Cardiac muscle cell (in vitro differentiated cells and primary cell): ENCODE measurements around the gene ROR2. TPM values are rescaled to one million over a fixed set of nuclear protein-coding genes. Genes with fewer than 3 reads are reported as not detected.

Experiments
- DNase-seq, 2 donors: peaks; one replicate each; pipeline versions ENCODE4 v3.0.0 to v3.0.0-alpha.2; 2010 to 2017; ENCODE audit warnings: low read depth in 1 of 2, low spot score in 1 of 2
- H3K27ac ChIP-seq: fragments of 200-600 bp; sonication (generic); 2 replicates; pipeline ENCODE4 v1.5.1; 2016
- H3K27me3 ChIP-seq: fragments of 200-600 bp; sonication (generic); 2 replicates; pipeline ENCODE4 v1.6.0; 2016; ENCODE audit warnings: control low read depth
- H3K36me3 ChIP-seq: fragments of 200-600 bp; sonication (generic); 2 replicates; pipeline ENCODE4 v1.5.1; 2016; ENCODE audit warnings: control low read depth
- H3K4me1 ChIP-seq: fragments of 200-600 bp; sonication (generic); 2 replicates; pipeline ENCODE4 v1.8.1; 2017; ENCODE audit warnings: low read depth, mild to moderate bottlenecking, mixed run types
- H3K4me3 ChIP-seq: fragments of 200-600 bp; sonication (generic); 2 replicates; pipeline ENCODE4 v1.5.1; 2016; ENCODE audit warnings: mild to moderate bottlenecking
- H3K9me3 ChIP-seq: fragments of 200-600 bp; sonication (generic); 2 replicates; pipeline ENCODE4 v1.5.1; 2017; ENCODE audit warnings: low read depth, mild to moderate bottlenecking, control low read depth
- polyA plus RNA-seq: library from polyadenylated mRNA; unstranded; fragments of >200 nt; fragmentation: Nextera tagmentation; extraction: Ambion mirVana; gene quantifications from 2 replicates; pipeline ENCODE4 v1.2.1, GENCODE V29; 2016
- total RNA-seq: library from RNA; depleted of rRNA; stranded (reverse); fragments of >200 nt; gene quantifications from 2 replicates; pipeline ENCODE4 v1.2.3, GENCODE V29; 2016
- TF ChIP-seq, protein P1 (sequence below): IDR thresholded peaks from 2 replicates; pipeline ENCODE4 v1.5.1; 2012; ENCODE audit warnings: low read depth, mild to moderate bottlenecking, low read length

Gene ROR2
- total and polyA plus RNA-seq, 2 experiments from 2014 or later = 21.5 to 38.6 TPM

DNA sequence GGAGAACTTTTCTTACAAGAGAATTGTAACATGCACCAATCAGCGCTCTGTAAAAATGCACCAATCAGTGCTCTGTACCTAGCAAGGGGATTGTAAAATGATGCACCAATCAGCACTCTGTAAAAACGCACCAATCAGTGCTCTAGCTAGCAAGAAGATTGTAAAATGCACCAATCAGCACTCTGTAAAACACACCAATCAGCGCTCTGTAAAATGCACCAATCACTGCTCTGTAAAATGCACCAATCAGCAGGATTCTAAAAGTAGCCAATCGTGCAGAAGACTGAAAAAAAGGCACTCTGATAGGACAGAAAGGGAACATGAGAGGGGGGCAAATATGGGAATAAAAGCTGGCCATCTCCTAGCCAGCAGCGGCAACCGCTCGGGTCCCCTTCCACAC is 233.2 kb downstream of the ROR2 start:
- Histone ChIP-seq H3K4me3 (no peak overlapping the region), H3K9me3 (no peaks in the 10 kb centered on the region), H3K27ac (no peak overlapping the region), H3K4me1 (peaks cover 4% of the 10 kb centered on the region), H3K36me3 (no peaks in the 10 kb centered on the region), H3K27me3 (no peaks in the 10 kb centered on the region)
- no peak for DNase-seq
- TF ChIP-seq, protein P1, sequence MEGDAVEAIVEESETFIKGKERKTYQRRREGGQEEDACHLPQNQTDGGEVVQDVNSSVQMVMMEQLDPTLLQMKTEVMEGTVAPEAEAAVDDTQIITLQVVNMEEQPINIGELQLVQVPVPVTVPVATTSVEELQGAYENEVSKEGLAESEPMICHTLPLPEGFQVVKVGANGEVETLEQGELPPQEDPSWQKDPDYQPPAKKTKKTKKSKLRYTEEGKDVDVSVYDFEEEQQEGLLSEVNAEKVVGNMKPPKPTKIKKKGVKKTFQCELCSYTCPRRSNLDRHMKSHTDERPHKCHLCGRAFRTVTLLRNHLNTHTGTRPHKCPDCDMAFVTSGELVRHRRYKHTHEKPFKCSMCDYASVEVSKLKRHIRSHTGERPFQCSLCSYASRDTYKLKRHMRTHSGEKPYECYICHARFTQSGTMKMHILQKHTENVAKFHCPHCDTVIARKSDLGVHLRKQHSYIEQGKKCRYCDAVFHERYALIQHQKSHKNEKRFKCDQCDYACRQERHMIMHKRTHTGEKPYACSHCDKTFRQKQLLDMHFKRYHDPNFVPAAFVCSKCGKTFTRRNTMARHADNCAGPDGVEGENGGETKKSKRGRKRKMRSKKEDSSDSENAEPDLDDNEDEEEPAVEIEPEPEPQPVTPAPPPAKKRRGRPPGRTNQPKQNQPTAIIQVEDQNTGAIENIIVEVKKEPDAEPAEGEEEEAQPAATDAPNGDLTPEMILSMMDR = no peak

DNA sequence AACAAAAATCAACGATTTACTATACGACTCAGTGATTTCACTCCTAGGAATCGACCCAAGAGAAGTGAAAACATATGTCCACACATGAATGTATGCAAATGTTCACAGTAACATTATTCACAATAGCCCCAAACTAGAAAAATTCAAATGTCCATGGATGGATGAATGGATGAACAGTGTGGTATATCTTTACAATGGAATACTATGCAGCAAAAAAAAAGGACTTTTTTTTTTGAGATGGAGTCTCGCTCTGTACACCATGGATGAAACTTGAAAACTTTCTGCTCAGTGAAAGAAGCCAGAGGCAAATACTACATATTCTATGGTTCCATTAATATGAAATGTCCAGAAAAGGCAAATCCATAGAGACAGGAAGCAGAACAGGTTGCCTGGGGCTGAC is 233.8 kb downstream of the ROR2 start:
- no peak overlapping the region for H3K27ac ChIP-seq
- no peak for DNase-seq
- H3K36me3 ChIP-seq = no peaks in the 10 kb centered on the region
- H3K9me3 ChIP-seq = no peaks in the 10 kb centered on the region
- H3K4me3 ChIP-seq = no peak overlapping the region
- no peaks in the 10 kb centered on the region for H3K27me3 ChIP-seq
- H3K4me1 ChIP-seq = peaks cover 4% of the 10 kb centered on the region
- TF ChIP-seq, protein P1 = no peak

DNA sequence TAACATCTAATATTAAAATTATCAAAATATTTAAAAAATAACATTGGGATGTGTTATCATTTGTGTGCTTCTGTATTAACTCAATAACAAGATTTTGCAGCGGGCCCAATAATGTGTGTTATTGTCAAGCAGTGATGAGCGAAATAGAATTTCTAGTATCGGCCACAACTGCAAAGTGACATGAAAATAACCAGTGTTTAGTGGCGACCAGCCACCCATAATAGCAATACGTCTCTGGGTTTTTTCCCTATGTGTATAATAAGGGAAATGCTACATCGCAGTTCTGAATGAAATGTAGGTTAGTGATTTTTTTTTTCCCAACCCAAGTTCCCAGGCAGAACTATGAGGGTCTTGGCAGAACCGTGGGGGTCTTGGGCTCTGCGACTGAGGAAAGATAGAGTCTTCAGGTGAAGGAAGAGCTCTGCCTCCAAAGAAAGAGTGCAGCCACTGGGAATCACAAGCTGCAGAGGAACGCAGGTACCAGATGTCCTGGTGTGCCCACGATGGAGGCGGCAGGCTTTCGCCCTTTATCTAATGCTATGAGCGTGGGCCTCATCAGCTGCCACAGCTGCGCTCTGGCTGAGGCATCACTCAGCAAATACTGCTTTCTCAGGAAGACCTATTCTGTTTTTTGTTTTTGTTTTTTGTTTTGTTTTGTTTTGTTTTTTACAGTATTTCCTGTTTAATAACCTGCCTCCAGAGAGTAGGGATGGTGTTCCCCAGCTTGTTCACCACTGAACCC is 235.0 kb downstream of the ROR2 start:
- Histone ChIP-seq H3K9me3 (no peaks in the 10 kb centered on the region), H3K4me1 (peaks cover 4% of the 10 kb centered on the region), H3K27me3 (no peaks in the 10 kb centered on the region), H3K27ac (peak overlapping the region; percentile 5), H3K4me3 (no peak overlapping the region), H3K36me3 (no peaks in the 10 kb centered on the region)
- TF ChIP-seq, protein P1 = no peak
- DNase-seq = no peak

DNA sequence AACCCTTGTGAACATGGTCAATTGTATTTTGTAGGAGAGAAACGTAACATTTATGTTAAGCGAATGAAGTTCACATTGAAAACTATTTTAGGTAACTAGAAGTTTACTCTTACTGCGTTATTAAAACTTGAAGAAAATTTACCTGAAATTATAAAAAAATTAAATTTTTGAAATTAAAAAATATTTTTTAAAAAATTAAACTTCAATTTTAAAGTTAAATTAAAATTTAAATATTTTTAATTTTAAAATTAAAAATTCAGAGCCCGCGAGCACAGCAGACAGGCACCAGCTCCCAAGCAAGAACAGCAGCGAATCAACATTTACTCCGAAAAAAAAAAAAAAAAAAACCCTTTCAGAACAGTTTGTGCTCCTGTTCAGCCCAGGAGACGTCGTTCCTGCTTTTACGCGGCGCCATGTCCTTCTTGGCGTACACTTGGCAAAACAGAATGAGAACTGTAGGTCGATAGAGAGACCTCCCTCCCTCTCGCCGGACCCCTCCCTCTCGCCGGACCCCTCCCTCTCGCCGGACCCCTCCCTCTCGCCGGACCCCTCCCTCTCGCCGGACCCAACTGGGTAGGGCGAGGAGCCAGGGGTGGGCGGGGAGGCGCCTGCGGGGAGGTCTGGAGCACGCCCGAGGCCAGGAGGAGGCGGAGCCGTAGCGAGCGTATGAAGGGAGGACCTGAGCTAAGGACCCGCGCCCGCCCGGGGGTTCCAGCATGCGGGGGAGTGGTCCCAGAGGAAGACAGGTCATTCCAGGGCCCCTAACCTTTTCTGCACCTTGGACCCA is 235.8 kb downstream of the ROR2 start:
- H3K9me3 ChIP-seq = no peaks in the 10 kb centered on the region
- H3K4me3 ChIP-seq = peak overlapping the region; percentile 33
- H3K36me3 ChIP-seq = no peaks in the 10 kb centered on the region
- H3K27me3 ChIP-seq = no peaks in the 10 kb centered on the region
- TF ChIP-seq, protein P1 = no peak
- no peak overlapping the region for H3K27ac ChIP-seq
- peaks cover 4% of the 10 kb centered on the region for H3K4me1 ChIP-seq
- peak; percentile 52 to 82 for DNase-seq

DNA sequence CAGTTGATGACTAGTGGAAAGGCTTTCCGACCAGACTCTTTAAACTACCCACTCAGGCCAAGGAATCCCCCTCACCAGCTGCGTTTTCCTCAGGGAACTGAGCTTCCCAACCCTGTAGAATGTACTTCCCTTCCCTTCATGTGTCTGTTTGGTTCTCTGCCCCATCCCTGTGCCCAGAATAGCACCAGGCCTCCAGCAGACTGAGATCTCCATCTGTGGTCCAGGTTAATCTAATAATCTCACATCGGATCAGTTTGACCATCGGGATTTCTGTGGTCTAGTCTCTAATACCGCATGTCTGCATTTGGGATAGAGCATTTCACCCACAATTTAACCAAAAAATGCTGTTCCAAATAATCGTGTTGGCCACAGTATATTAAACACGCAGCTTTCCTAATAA is 237.2 kb downstream of the ROR2 start:
- TF ChIP-seq, protein P1 = no peak
- Histone ChIP-seq H3K4me3 (no peak overlapping the region), H3K27me3 (no peaks in the 10 kb centered on the region), H3K9me3 (no peaks in the 10 kb centered on the region), H3K4me1 (peaks cover 4% of the 10 kb centered on the region), H3K27ac (no peak overlapping the region), H3K36me3 (no peaks in the 10 kb centered on the region)
- no peak for DNase-seq
